ENCODE data around the gene KCTD5. TPM values are rescaled to one million over a fixed set of nuclear protein-coding genes. Genes with fewer than 3 reads are reported as not detected.

Gene KCTD5
- total and polyA plus RNA-seq, 9 of the 15 experiments (the other 6 are each of a cell fraction or from before 2014, with no cell fraction given): 0.73 to 58.3 (median 32.3) TPM

DNA sequence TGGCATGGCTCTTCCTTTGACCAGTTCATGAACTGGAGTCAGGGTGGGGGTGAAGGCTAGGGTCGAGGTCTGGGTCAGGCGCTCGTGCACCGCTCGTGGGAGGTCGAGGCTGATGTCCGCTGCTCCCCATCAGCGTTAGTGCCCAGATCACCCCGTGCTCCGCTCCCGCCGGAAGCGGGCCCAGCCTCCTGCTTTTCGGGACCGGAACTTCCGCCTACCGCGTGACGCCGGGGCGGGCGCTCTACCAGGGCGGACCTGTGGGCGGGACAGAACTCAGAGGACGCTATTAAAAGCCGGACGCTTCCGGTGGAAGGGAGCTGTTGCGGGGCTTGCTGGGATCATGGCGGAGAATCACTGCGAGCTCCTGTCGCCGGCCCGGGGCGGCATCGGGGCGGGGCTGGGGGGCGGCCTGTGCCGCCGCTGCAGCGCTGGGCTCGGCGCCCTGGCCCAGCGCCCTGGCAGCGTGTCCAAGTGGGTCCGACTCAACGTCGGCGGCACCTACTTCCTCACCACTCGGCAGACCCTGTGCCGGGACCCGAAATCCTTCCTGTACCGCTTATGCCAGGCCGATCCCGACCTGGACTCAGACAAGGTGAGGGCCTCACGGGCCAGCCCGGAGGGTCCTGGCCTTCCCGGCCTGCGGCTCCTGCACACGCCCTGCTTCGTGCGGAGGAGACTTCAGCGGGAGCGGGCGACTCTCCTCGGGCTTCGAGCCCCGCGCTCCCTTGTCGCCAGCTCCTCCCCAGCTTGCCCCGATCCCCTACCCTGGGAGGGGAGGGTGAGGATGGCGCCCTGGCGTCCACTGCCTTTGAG, at the start of gene KCTD5 (continued):
- TF ChIP-seq, protein P1, sequence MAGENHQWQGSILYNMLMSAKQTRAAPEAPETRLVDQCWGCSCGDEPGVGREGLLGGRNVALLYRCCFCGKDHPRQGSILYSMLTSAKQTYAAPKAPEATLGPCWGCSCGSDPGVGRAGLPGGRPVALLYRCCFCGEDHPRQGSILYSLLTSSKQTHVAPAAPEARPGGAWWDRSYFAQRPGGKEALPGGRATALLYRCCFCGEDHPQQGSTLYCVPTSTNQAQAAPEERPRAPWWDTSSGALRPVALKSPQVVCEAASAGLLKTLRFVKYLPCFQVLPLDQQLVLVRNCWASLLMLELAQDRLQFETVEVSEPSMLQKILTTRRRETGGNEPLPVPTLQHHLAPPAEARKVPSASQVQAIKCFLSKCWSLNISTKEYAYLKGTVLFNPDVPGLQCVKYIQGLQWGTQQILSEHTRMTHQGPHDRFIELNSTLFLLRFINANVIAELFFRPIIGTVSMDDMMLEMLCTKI (IDR thresholded peaks at IDR 0.05; ENCODE audit: partially characterized antibody): no peak
- TF ChIP-seq, protein P2, sequence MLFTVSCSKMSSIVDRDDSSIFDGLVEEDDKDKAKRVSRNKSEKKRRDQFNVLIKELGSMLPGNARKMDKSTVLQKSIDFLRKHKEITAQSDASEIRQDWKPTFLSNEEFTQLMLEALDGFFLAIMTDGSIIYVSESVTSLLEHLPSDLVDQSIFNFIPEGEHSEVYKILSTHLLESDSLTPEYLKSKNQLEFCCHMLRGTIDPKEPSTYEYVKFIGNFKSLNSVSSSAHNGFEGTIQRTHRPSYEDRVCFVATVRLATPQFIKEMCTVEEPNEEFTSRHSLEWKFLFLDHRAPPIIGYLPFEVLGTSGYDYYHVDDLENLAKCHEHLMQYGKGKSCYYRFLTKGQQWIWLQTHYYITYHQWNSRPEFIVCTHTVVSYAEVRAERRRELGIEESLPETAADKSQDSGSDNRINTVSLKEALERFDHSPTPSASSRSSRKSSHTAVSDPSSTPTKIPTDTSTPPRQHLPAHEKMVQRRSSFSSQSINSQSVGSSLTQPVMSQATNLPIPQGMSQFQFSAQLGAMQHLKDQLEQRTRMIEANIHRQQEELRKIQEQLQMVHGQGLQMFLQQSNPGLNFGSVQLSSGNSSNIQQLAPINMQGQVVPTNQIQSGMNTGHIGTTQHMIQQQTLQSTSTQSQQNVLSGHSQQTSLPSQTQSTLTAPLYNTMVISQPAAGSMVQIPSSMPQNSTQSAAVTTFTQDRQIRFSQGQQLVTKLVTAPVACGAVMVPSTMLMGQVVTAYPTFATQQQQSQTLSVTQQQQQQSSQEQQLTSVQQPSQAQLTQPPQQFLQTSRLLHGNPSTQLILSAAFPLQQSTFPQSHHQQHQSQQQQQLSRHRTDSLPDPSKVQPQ (CRISPR knock-in tag; IDR thresholded peaks at IDR 0.05; ENCODE audit: borderline replicate concordance): no peak
- TF ChIP-seq FOXJ2 (tag; IDR thresholded peaks at IDR 0.05) (no peak), ZNF175 (CRISPR knock-in tag; IDR thresholded peaks at IDR 0.05; ENCODE audit: low read depth) (peak; percentile 65), PCBP2 (IDR thresholded peaks at IDR 0.05; ENCODE audit: low read depth, low read length, poor library complexity, severe bottlenecking) (no peak), CEBPB (tag; IDR thresholded peaks at IDR 0.05) (no peak), ELF1 (tag; IDR thresholded peaks at IDR 0.05) (peak; percentile 98), RBM39 (optimal IDR thresholded peaks at IDR 0.05; ENCODE audit: low read depth, low read length) (no peak)
- TF ChIP-seq, protein P3, sequence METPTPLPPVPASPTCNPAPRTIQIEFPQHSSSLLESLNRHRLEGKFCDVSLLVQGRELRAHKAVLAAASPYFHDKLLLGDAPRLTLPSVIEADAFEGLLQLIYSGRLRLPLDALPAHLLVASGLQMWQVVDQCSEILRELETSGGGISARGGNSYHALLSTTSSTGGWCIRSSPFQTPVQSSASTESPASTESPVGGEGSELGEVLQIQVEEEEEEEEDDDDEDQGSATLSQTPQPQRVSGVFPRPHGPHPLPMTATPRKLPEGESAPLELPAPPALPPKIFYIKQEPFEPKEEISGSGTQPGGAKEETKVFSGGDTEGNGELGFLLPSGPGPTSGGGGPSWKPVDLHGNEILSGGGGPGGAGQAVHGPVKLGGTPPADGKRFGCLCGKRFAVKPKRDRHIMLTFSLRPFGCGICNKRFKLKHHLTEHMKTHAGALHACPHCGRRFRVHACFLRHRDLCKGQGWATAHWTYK (CRISPR knock-in tag; IDR thresholded peaks at IDR 0.05): no peak
- TF ChIP-seq, protein P4, sequence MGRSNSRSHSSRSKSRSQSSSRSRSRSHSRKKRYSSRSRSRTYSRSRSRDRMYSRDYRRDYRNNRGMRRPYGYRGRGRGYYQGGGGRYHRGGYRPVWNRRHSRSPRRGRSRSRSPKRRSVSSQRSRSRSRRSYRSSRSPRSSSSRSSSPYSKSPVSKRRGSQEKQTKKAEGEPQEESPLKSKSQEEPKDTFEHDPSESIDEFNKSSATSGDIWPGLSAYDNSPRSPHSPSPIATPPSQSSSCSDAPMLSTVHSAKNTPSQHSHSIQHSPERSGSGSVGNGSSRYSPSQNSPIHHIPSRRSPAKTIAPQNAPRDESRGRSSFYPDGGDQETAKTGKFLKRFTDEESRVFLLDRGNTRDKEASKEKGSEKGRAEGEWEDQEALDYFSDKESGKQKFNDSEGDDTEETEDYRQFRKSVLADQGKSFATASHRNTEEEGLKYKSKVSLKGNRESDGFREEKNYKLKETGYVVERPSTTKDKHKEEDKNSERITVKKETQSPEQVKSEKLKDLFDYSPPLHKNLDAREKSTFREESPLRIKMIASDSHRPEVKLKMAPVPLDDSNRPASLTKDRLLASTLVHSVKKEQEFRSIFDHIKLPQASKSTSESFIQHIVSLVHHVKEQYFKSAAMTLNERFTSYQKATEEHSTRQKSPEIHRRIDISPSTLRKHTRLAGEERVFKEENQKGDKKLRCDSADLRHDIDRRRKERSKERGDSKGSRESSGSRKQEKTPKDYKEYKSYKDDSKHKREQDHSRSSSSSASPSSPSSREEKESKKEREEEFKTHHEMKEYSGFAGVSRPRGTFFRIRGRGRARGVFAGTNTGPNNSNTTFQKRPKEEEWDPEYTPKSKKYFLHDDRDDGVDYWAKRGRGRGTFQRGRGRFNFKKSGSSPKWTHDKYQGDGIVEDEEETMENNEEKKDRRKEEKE (IDR thresholded peaks at IDR 0.05; ENCODE audit: borderline replicate concordance in 1 of 2, control insufficient read depth in 1 of 2, low read depth in 2 of 2, low read length in 1 of 2): peak in 1 of 2 experiments; percentile 98; a peak in 2 of 4 replicates
